Adipocyte (in vitro differentiated cells): ENCODE results near the gene PALM.
"Not testable (repeated sequence)": the region's sequence is repeated elsewhere in the genome, so short reads cannot be mapped to it uniquely, and the experiment has no call there.

ENCODE experiments used
- DNase-seq: peaks from one replicate; pipeline ENCODE4 v3.0.0-alpha.2; 2015; ENCODE audit warnings: low read depth
- H3K27me3 ChIP-seq: replicated peaks from 2 replicates; pipeline ENCODE4 v1.7.0; 2013; ENCODE audit warnings: mild to moderate bottlenecking, low read length, moderate library complexity; ENCODE audit not compliant: control insufficient read depth, insufficient read depth
- H3K36me3 ChIP-seq: 2 replicates; pipeline ENCODE4 v1.7.0; 2013; ENCODE audit warnings: low read length, mild to moderate bottlenecking, moderate library complexity; ENCODE audit not compliant: control insufficient read depth, insufficient read depth, severe bottlenecking
- H3K4me1 ChIP-seq: 2 replicates; pipeline ENCODE4 v1.7.0; 2013; ENCODE audit warnings: mild to moderate bottlenecking, low read length, moderate library complexity; ENCODE audit not compliant: control insufficient read depth, insufficient read depth
- H3K4me3 ChIP-seq: 2 replicates; pipeline ENCODE4 v1.7.0; 2013; ENCODE audit warnings: mild to moderate bottlenecking, low read length, moderate library complexity
- H3K9ac ChIP-seq: 2 replicates; pipeline ENCODE4 v1.7.0; 2013; ENCODE audit warnings: mild to moderate bottlenecking, low read length, moderate library complexity
- H3K9me3 ChIP-seq: 2 replicates; pipeline ENCODE4 v1.7.0; 2013; ENCODE audit warnings: mild to moderate bottlenecking, low read length, moderate library complexity; ENCODE audit not compliant: control insufficient read depth

PALM gene

DNA sequence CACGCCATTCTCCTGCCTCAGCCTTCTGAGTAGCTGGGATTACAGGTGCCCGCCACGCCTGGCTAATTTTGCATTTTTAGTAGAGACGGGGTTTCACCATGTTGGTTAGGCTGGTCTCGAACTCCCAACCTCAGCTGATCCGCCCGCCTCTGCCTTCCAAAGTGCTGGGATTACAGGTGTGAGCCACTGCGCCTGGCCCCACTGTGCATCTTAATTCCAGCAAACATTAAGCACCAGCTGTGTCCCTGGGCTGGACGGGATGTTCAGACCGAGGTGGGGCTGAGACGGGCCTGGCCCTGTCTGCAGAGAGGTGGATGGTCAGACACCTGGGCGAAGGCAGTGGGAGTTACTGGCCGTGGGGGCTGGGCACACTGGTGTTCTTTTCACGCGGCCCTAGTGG is 20.8 kb downstream of the PALM start:
- not testable (repeated sequence) for H3K9ac ChIP-seq, H3K4me3 ChIP-seq, DNase-seq, H3K9me3 ChIP-seq, H3K4me1 ChIP-seq, H3K27me3 ChIP-seq
- H3K36me3 ChIP-seq = peaks cover 34% of the 10 kb centered on the region

DNA sequence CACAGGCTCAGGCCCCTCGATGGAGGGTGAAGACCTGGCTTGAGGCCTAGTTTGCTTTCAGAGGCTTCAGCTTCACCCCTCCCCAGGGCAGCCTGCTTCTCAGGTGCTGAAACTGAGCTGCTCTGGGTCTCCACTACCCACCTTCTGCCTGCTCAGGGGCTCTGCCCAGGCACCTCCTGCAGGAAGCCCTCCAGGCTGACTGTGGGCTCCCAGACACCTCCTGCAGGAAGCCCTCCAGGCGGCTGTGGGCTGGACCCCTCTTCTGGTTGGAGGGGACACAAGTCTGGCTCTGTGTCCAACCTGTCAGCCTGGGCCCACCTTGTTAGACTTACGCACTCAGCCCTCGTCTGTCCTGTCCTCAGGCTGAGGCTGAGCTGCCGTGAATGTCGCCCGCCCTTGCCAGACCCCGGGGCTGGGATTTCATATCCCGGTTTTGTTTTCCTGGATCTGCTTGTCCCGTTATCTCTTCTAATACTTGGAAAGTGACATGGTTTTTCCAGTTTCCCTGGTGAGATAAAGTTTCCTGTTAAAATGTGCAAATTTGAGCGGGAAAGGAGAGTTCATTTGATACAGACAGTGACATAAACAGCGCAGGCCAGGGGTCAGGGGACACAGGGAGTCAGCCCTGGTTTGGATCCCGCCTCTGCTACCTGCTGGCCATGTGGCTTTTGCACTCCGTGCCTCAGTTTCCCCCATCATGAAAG is 21.4 kb downstream of the PALM start:
- Histone ChIP-seq H3K9ac (no peak overlapping the region), H3K27me3 (no peaks in the 10 kb centered on the region), H3K4me1 (no peaks in the 10 kb centered on the region), H3K36me3 (peaks cover 34% of the 10 kb centered on the region), H3K4me3 (no peak overlapping the region), H3K9me3 (no peaks in the 10 kb centered on the region)
- no peak for DNase-seq

DNA sequence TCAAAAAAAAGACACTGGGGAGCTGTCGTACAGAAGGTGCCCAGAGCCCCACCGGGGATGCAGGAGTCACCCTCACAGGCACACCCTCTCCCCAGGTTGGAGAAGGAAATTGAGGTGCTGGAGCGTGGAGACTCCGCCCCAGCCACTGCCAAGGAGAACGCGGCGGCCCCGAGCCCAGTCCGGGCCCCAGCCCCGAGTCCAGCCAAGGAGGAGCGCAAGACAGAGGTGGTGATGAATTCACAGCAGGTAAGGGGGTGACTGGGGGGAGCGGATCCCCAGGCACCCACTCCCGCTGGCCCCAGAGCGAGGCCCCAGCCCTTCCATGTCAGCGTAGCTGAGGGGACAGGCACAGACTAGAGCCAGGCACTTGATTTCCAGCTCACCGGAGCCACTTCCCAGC is 22.3 kb downstream of the PALM start:
- no peak for DNase-seq
- no peaks in the 10 kb centered on the region for H3K27me3 ChIP-seq
- no peaks in the 10 kb centered on the region for H3K4me1 ChIP-seq
- no peak overlapping the region for H3K4me3 ChIP-seq
- peaks cover 34% of the 10 kb centered on the region for H3K36me3 ChIP-seq
- no peak overlapping the region for H3K9ac ChIP-seq
- H3K9me3 ChIP-seq = no peaks in the 10 kb centered on the region

DNA sequence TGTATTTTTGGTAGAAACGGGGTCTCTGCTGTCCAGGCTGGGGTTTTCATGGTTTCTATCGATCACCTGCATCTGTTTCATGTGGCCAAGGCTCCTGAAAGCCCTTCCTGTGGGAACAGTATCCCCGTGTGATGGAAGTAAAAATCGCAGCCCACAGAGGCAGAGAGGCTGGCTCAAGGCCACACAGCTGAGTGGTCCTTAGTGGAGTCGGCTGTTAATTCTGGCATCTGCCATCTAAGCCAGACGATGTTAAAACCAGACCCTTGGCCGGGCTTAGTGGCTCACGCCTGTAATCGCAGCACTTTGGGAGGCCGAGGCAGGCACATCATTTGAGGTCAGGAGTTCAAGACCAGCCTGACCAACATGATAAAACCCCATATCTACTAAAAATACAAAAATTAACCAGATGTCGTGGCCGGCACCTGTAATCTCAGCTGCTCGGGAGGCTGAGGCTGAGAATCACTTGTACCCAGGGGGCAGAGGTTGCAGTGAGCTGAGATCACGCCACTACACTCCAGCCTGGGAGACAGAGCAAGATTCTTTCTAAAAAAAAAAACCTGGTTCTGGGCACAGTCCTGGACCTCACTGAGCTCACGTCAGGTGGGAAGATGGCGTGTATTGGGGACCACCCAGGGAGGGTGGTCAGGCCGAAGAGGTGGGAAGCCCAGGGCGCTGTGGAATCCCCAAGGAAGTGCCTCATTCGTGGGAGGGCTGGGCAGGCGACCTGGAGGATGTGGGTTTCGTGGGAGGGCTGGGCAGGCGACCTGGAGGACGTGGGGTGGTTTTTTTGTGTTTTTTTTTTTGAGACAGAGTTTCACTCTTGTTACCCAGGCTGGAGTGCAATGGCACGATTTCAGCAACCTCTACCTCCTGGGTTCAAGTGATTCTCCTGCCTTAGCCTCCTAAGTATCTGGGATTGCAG is 23.7 kb downstream of the PALM start:
- DNase-seq = no peak
- peaks cover 38% of the 10 kb centered on the region for H3K36me3 ChIP-seq
- H3K4me1 ChIP-seq = no peaks in the 10 kb centered on the region
- no peak overlapping the region for H3K9ac ChIP-seq
- H3K9me3 ChIP-seq = no peaks in the 10 kb centered on the region
- H3K27me3 ChIP-seq = no peaks in the 10 kb centered on the region
- no peak overlapping the region for H3K4me3 ChIP-seq

DNA sequence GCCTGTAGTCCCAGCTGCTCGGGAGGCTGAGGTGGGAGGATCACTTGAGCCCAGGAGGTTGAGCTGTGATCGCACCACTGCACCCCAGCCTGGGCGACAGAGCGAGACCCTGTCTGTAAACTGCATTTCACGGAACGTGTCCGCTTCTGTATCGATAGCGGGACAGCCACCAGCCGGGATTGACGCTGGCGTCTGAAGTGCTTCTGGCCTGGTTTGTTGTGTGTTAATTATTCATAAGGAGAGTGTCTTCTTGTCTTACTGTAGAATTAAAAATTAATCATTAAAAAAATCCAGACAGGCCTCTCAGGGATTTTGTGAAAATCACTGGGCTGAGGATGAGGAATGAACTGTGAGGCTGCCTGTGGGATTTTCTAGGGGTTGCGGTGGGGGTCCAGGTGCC is 26.0 kb downstream of the PALM start:
- Histone ChIP-seq H3K4me3 (no peak overlapping the region), H3K4me1 (no peaks in the 10 kb centered on the region), H3K9me3 (no peaks in the 10 kb centered on the region), H3K27me3 (no peaks in the 10 kb centered on the region), H3K9ac (no peak overlapping the region), H3K36me3 (peaks cover 32% of the 10 kb centered on the region)
- DNase-seq = no peak

DNA sequence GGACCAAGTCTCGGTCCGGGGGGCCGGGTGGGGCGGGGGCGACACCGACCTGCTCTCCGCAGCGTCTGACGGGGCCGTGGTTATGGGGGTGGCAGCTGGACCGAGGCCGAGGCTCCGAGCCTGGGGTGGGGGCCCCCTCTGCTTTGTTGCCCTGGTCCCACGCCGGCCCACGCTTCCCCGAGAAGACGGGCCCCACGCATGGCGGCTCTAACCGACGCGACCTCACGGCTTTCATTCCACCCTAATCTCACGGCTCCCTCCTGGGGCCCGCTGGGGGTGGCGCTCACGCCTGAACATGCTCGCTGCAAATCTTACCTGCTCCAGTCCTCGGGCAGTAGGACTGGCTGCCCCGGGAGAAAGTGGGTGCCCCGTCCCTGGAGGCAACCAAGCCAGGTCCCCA is 27.4 kb downstream of the PALM start:
- H3K4me3 ChIP-seq = no peak overlapping the region
- no peak overlapping the region for H3K9ac ChIP-seq
- peaks cover 28% of the 10 kb centered on the region for H3K36me3 ChIP-seq
- H3K27me3 ChIP-seq = no peaks in the 10 kb centered on the region
- H3K9me3 ChIP-seq = no peaks in the 10 kb centered on the region
- no peak for DNase-seq
- no peaks in the 10 kb centered on the region for H3K4me1 ChIP-seq

DNA sequence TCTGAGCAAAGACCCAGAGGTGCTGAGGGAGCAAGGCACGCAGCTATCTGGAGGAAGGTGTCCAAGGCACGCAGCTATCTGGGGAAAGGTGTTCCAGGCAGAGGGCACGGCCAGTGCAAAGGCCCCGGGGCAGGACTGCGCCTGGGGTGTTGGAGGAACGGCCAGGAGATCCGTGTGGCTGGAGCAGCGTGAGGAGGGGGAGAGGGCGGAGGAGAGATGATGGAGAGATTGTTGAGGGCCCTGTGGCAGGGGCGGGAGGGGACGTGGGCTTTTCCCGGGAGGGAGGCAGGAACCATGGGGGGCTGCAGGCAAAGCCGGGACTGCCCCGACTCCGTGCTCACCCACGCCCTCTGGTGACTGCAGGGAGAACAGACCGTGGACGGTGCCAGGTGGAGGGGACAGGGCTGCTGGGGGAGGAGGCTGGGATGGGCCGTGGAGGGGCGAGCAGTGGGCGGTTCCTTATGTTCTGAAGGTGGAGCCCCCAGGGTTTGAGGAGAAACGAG is 28.9 kb downstream of the PALM start:
- no peak overlapping the region for H3K9ac ChIP-seq
- H3K9me3 ChIP-seq = no peaks in the 10 kb centered on the region
- no peaks in the 10 kb centered on the region for H3K4me1 ChIP-seq
- DNase-seq = peak; percentile 69
- no peak overlapping the region for H3K4me3 ChIP-seq
- H3K36me3 ChIP-seq = peaks cover 15% of the 10 kb centered on the region
- H3K27me3 ChIP-seq = no peaks in the 10 kb centered on the region

DNA sequence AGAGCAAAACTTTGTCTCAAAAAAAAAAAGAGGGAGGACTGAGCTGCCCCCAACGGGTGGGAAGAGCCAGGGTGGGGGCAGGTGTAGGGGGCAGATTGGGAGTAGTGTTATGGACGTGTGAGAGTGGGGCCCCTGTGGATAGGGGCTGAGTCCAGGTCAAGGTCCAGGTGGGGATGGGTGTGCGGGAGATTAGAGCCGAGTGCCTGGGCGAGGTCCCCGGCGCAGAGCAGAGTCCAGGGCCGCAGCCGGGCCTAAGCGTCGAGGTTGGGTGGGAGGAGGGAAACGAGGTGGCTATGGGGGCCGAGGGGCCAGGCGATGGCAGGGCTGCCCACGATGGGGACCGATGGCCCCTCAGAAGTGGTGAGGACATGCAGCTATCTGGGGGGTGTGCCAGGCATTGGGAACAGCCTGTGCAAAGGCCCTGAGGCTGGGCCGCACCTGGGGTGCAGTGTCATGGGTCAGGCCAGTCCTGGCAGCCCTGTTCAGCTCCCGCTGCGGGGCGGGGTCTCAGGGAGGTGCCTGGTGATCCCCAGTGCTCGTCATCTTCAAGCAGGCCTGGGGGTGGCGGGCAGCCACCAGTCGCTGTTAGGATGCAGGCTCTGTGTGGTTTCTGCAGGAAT is 29.9 kb downstream of the PALM start:
- Histone ChIP-seq H3K27me3 (no peaks in the 10 kb centered on the region), H3K36me3 (peaks cover 11% of the 10 kb centered on the region), H3K4me1 (peaks cover 5% of the 10 kb centered on the region), H3K9ac (no peak overlapping the region), H3K4me3 (no peak overlapping the region), H3K9me3 (no peaks in the 10 kb centered on the region)
- no peak for DNase-seq

DNA sequence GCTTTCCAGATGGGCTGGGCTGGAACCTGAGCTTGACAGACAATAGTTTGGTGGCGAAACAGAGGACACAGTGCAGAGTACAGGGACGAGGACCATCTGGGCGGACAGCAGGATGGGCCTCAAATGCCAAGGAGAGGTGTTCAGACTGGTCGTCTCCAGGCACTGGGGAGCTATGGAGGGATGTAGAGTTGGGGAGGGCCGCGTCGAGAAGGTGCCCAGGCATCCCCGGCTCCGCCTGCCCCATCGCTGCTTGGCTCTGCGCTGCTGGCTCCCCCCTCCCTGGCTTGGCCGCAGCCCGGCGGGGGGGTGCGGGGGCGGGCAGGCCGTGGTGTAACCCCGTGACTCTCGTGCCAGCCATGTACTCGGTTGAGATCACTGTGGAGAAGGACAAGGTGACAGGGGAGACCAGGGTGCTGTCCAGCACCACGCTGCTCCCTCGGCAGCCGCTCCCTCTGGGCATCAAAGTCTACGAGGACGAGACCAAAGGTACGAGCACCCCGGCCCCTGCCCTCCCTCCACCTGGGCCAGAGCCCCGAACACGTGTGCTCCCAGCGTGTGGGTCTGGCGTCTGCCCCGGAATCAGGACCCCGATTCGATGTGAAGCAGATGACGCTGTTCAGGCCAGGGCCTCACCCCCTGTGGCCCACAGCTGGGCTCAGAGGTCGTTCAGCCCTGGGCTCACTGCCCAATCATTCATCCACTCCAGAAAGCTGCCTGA is 31.4 kb downstream of the PALM start:
- no peak overlapping the region for H3K9ac ChIP-seq
- peaks cover 3% of the 10 kb centered on the region for H3K9me3 ChIP-seq
- no peak for DNase-seq
- H3K4me3 ChIP-seq = no peak overlapping the region
- H3K4me1 ChIP-seq = peaks cover 5% of the 10 kb centered on the region
- H3K27me3 ChIP-seq = no peaks in the 10 kb centered on the region
- H3K36me3 ChIP-seq = peaks cover 11% of the 10 kb centered on the region

DNA sequence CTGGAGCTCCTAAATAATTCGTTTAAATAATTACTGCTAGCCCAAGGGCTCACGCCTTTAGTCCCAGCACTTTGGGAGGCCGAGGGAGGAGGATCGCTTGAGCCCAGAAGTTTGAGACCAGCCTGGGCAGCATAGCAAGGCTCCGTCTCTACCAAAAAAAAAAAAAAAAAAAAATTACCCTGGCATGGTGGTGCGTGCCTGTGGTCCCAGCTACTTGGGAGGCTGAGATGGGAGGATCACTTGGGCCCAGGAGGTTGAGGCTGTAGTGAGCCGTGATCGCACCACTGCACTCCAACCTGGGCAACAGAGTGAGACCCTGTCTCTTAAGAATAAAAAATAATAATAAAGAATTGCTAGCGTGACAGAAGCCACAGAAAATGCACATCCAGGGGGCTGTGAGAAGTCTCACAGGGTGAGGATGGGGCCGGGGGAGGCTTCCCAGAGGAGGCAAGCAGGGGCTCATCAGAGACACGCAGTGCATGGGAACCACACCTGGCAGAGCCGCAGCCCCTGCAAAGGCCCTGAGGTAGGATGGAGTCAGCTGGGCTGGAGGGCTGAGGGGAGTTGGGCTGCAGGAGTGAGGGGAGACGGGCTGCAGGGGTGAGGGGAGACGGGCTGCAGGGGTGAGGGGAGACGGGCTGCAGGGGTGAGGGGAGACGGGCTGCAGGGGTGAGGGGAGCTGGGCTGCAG is 32.2 kb downstream of the PALM start:
- DNase-seq, H3K9ac ChIP-seq, H3K4me3 ChIP-seq, H3K4me1 ChIP-seq, H3K9me3 ChIP-seq, H3K27me3 ChIP-seq: not testable (repeated sequence)
- peaks cover 11% of the 10 kb centered on the region for H3K36me3 ChIP-seq
